ENCODE data around the gene GALNT18.

DNA sequence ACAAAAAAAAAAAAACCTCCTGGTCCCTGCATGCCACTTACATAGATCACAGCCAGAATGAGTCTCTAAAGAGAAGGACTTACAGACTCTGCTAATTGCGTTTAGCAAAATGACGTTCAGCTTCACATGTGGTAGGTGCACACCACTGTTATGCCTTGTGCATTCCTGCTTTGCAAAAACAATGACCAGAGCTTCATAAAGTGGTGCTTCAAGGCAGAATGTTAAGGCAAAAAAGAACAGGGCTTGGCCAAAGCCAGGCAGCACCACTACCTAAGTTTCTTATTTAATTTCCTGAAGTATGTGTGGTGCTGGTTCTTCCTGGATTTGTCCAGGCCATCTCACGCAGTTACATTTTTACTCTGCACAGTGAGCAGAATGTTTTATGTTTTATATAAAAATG lies 85.2 kb downstream of the GALNT18 start:
- TF ChIP-seq, protein P1, sequence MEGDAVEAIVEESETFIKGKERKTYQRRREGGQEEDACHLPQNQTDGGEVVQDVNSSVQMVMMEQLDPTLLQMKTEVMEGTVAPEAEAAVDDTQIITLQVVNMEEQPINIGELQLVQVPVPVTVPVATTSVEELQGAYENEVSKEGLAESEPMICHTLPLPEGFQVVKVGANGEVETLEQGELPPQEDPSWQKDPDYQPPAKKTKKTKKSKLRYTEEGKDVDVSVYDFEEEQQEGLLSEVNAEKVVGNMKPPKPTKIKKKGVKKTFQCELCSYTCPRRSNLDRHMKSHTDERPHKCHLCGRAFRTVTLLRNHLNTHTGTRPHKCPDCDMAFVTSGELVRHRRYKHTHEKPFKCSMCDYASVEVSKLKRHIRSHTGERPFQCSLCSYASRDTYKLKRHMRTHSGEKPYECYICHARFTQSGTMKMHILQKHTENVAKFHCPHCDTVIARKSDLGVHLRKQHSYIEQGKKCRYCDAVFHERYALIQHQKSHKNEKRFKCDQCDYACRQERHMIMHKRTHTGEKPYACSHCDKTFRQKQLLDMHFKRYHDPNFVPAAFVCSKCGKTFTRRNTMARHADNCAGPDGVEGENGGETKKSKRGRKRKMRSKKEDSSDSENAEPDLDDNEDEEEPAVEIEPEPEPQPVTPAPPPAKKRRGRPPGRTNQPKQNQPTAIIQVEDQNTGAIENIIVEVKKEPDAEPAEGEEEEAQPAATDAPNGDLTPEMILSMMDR (IDR thresholded peaks at IDR 0.05; ENCODE audit: low read length): no peak
- no peak for TF ChIP-seq EZH2phosphoT487 (IDR thresholded peaks at IDR 0.05; ENCODE audit: low read length)
